NCI-H2107 treated with DMSO at 0.1 percent for 48 hours (cell line): ENCODE measurements around the gene LPCAT4.
"Not testable (repeated sequence)": the region's sequence is repeated elsewhere in the genome, so short reads cannot be mapped to it uniquely, and the experiment has no call there.

Experiments
- DNase-seq: peaks from one replicate; lab custom pipeline; 2025; ENCODE audit not compliant: unreplicated experiment; lab: John Stamatoyannopoulos, UW

Gene LPCAT4

GRCh38 chr15:34367101-34368081 lies at the start of gene LPCAT4:
TSS of gene LPCAT4 (minus strand) at chr15:34367196. CDS start at chr15:34367100, 96 bp downstream.
- peak; percentile 25 for DNase-seq

GRCh38 chr15:34409511-34409910 lies 42.5 kb upstream of the LPCAT4 start:
- DNase-seq = not testable (repeated sequence)

- DNase-seq = not testable (repeated sequence)
Measured at GRCh38 chr15:34408973-34409372, 42.0 kb upstream of the LPCAT4 start.

- not testable (repeated sequence) for DNase-seq
Measured at GRCh38 chr15:34403899-34404298, 36.9 kb upstream of the LPCAT4 start.

GRCh38 chr15:34403160-34403598 lies 36.2 kb upstream of the LPCAT4 start:
- not testable (repeated sequence) for DNase-seq

- DNase-seq = not testable (repeated sequence)
Measured at GRCh38 chr15:34397637-34398259, 30.8 kb upstream of the LPCAT4 start.

- not testable (repeated sequence) for DNase-seq
Measured at GRCh38 chr15:34392981-34393380, 26.0 kb upstream of the LPCAT4 start.

GRCh38 chr15:34389594-34390086 lies 22.6 kb upstream of the LPCAT4 start:
- DNase-seq = not testable (repeated sequence)

GRCh38 chr15:34381829-34382521 lies 15.0 kb upstream of the LPCAT4 start:
- DNase-seq = not testable (repeated sequence)

- DNase-seq = not testable (repeated sequence)
Measured at GRCh38 chr15:34380491-34380890, 13.5 kb upstream of the LPCAT4 start.

- DNase-seq = no peak
Measured at GRCh38 chr15:34376856-34377255, 9.9 kb upstream of the LPCAT4 start.

GRCh38 chr15:34375541-34375940 lies 8.5 kb upstream of the LPCAT4 start:
- DNase-seq = not testable (repeated sequence)

- DNase-seq = no peak
Measured at GRCh38 chr15:34374816-34375215, 7.8 kb upstream of the LPCAT4 start.

GRCh38 chr15:34373951-34374350 lies 7.0 kb upstream of the LPCAT4 start:
- no peak for DNase-seq

GRCh38 chr15:34370643-34371042 lies 3.6 kb upstream of the LPCAT4 start:
- DNase-seq = no peak

GRCh38 chr15:34370129-34370528 lies 3.1 kb upstream of the LPCAT4 start:
- DNase-seq = no peak

GRCh38 chr15:34366271-34367065 lies 528 bp downstream of the LPCAT4 start:
- peak; percentile 35 for DNase-seq

- DNase-seq = no peak
Measured at GRCh38 chr15:34365836-34366235, 1.2 kb downstream of the LPCAT4 start.

- no peak for DNase-seq
Measured at GRCh38 chr15:34365091-34365825, 1.7 kb downstream of the LPCAT4 start.

- no peak for DNase-seq
Measured at GRCh38 chr15:34364041-34364440, 3.0 kb downstream of the LPCAT4 start.
